GM21619 (cell line): ENCODE measurements around the gene INO80B.
"Not testable (repeated sequence)": the region's sequence is repeated elsewhere in the genome, so short reads cannot be mapped to it uniquely, and the experiment has no call there.

Experiments used
- ATAC-seq: cut with Tn5 transposase; IDR thresholded peaks from one replicate; pipeline ENCODE4 v1.9.1; 2021; ENCODE audit not compliant: unreplicated experiment

INO80B gene

GRCh38 chr2:74447230-74447999 is 7.5 kb upstream of the INO80B start:
- ATAC-seq = no peak

- ATAC-seq = no peak
These were observed 6.1 kb upstream of the INO80B start for GRCh38 chr2:74448771-74449170.

GRCh38 chr2:74450570-74451190 is 4.2 kb upstream of the INO80B start:
- no peak for ATAC-seq

GRCh38 chr2:74457129-74457548 is 2.3 kb downstream of the INO80B start:
- ATAC-seq = no peak

- ATAC-seq = peak; percentile 30
These were observed 2.8 kb downstream of the INO80B start for GRCh38 chr2:74457549-74458131.

GRCh38 chr2:74458132-74458937 is 3.4 kb downstream of the INO80B start, which contains the start of gene WBP1:
Gene WBP1, plus strand, starts transcription at chr2:74458438. Its CDS starts 165 bp downstream, at chr2:74458603.
- ATAC-seq = peak; percentile 76

- no peak for ATAC-seq
These were observed 4.1 kb downstream of the INO80B start for GRCh38 chr2:74458938-74459363.

GRCh38 chr2:74459503-74460118 is 4.7 kb downstream of the INO80B start:
- ATAC-seq = not testable (repeated sequence)

- ATAC-seq = not testable (repeated sequence)
These were observed 5.3 kb downstream of the INO80B start for GRCh38 chr2:74460187-74460586.

- no peak for ATAC-seq
These were observed 6.5 kb downstream of the INO80B start for GRCh38 chr2:74461187-74462053.

GRCh38 chr2:74462054-74462785 is 7.3 kb downstream of the INO80B start:
- no peak for ATAC-seq

- ATAC-seq = no peak
These were observed 7.9 kb downstream of the INO80B start for GRCh38 chr2:74462786-74463105.

GRCh38 chr2:74464406-74464805 is 9.5 kb downstream of the INO80B start:
- ATAC-seq = no peak

- not testable (repeated sequence) for ATAC-seq
These were observed 15.9 kb downstream of the INO80B start for GRCh38 chr2:74470742-74471141.

- no peak for ATAC-seq
These were observed 16.6 kb downstream of the INO80B start for GRCh38 chr2:74471332-74472065.

GRCh38 chr2:74472086-74472944 is 17.4 kb downstream of the INO80B start, which contains the start of gene MRPL53:
Gene MRPL53, minus strand, starts transcription at chr2:74472680. Its CDS starts 20 bp downstream, at chr2:74472660.
- ATAC-seq = peak; percentile 81

GRCh38 chr2:74472945-74473258 is 18.0 kb downstream of the INO80B start:
- no peak for ATAC-seq

- no peak for ATAC-seq
These were observed 19.6 kb downstream of the INO80B start for GRCh38 chr2:74474481-74474880.
